ENCODE results near the gene VSTM2L.

DNA sequence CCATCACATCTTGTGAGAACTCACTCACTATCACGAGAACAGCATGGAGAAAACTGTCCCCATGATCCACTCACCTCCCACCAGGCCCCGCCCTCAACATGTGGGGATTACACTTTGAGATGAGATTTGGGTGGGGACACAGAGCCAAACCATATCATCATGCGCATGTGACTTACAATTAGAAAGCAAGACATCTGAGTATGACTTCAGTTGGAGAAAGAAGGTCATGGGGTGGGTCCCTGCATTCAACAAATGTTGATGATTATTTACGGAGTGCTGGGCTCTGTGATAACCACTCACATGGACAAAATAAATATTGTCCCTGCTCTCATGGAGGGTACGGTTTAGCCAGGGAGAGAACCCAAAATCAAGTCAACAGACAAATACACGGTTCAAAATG, 37.9 kb downstream of the VSTM2L start:
- TF ChIP-seq, protein P1, sequence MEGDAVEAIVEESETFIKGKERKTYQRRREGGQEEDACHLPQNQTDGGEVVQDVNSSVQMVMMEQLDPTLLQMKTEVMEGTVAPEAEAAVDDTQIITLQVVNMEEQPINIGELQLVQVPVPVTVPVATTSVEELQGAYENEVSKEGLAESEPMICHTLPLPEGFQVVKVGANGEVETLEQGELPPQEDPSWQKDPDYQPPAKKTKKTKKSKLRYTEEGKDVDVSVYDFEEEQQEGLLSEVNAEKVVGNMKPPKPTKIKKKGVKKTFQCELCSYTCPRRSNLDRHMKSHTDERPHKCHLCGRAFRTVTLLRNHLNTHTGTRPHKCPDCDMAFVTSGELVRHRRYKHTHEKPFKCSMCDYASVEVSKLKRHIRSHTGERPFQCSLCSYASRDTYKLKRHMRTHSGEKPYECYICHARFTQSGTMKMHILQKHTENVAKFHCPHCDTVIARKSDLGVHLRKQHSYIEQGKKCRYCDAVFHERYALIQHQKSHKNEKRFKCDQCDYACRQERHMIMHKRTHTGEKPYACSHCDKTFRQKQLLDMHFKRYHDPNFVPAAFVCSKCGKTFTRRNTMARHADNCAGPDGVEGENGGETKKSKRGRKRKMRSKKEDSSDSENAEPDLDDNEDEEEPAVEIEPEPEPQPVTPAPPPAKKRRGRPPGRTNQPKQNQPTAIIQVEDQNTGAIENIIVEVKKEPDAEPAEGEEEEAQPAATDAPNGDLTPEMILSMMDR (IDR thresholded peaks at IDR 0.05; ENCODE audit: low read length), result no peak
- no peak for TF ChIP-seq EZH2 (IDR thresholded peaks at IDR 0.05; ENCODE audit: borderline replicate concordance, low read length)

All from OCI-LY1 (cell line).